Posterior vena cava (tissue), 2 donors: Measurements from ENCODE around the gene INO80D. TPM values are rescaled to one million over a fixed set of nuclear protein-coding genes. Genes with fewer than 3 reads are reported as not detected.
"Not testable (repeated sequence)": the region's sequence is repeated elsewhere in the genome, so short reads cannot be mapped to it uniquely, and the experiment has no call there.

Experiments
- DNase-seq: peaks from one replicate; pipeline ENCODE4 v3.0.0-alpha.2; 2020; ENCODE audit warnings: low spot score
- intact Hi-C, 2 donors: fragments of 100-400 bp; cut with DNase I; formaldehyde crosslinking; loops; one replicate each; pipeline versions ENCODE4 v1.14.1 to v1.14.2; 2022 to 2023
- total RNA-seq, 2 donors: library from RNA; stranded (reverse); fragmentation: NEBNext Ultra II Directional; extraction: Animal tissue kit (Norgen Biotek cat#: 25700); gene quantifications; one replicate each; pipeline ENCODE4 v1.2.1, GENCODE V29; 2021
- donor health status: DM: yes; HTN: yes; CAD: no.
- donor health status: DM: yes; HTN: yes; CAD: no.

The INO80D gene
- total RNA-seq, 2 donors from 2014 or later: 21.4 to 25.2 TPM

DNA sequence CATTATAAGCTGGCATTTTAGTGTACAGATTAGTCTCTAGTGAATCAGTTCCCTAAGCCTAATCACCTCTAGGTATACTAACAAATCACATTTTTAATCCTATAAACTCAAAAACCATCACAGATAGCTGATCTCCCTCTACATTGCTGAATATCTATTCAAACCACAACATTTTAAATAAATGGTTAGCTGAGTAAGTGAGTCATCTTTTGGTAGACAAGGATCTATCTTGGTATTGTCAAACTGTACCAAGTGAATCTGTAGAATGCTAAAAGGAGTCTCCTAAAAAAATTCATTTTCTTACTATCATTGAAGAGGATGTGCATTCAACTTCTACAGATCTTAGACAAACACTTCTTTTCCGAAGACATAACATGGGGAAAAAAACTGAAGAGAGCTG is 40.7 kb downstream of the INO80D start:
- intact Hi-C loops: no loop called here
- DNase-seq: no peak

DNA sequence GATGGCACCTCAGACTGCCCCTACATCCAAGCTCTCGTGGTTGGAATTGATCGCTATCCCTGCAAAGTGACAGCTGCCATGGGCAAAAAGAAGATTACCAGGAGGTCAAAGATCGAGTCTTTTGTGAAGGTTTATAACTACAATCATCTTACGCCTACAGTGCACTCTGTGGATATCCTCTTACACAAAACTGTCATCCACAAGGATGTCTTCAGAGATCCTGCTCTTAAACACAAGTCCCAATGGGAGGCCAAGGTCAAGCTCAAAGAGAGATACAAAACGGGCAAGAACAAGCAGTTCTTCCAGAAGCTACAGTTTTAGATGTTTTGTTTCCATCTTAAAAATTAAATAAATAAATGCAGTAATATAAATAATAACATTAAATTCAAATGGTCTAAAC is 45.4 kb downstream of the INO80D start:
- DNase-seq: no peak
- intact Hi-C loops: no loop called here

DNA sequence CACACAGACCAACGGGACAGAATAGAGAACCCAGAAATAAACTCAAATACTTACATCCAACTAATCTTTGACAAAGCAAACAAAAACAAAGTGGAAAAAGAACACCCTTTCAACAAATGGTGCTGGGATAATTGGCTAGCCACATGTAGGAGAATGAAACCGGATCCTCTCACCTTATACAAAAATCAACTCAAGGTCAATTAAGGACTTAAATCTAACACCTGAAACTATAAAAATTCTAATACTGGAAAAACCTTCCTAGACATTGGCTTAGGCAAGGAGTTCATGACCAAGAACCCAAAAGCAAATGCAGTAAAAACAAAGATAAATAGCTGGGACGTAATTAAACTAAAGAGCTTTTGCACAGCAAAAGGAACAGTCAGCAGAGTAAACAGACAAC is 50.6 kb downstream of the INO80D start:
- DNase-seq, intact Hi-C loops: not testable (repeated sequence)

DNA sequence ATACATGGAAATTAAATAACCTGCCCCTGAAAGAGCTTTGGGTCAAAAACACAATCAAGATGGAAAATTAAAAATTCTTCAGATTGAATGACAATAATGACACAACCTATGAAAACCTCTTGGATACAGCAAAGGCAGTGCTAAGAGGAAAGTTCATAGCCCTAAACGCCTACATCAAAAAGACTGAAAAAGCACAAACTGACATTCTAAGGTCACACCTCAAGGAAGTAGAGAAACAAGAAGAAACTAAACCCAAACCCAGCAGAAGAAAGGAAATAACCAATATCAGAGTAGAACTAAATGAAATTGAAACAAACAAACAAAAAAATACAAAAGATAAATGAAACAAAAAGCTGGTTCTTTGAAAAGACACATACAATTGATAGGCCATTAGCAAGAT is 52.5 kb downstream of the INO80D start:
- DNase-seq, intact Hi-C loops: not testable (repeated sequence)

DNA sequence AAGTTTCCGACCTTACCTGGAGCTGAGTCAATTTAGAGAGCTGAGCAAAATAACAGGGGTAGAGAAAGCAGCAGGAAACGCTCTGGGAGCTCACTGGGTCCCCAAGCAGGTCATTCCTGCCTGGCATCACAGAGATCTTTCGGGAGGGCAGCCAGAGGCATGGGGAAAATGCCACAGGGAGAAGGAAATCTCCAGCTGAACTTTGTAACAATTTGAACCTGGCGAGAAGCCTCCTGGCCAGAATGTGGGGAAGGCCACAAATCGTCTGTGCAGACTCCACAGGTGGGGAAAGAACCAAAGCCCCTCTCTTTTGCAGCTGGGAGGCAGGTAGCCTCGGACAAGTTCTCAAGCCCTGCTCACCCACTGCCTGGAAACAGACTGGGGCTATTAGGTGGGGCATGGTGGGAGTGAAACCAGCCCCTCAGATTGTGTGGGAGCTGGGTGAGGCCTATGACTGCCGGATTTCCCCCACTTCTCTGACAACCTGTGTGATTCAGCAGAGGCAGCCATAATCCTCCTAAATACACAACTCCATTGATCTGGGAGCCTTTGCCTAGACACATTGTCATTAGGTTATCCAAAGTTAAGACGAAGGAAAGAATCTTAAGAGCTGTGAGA is 53.9 kb downstream of the INO80D start:
- intact Hi-C loops: no loop called here
- DNase-seq: no peak

DNA sequence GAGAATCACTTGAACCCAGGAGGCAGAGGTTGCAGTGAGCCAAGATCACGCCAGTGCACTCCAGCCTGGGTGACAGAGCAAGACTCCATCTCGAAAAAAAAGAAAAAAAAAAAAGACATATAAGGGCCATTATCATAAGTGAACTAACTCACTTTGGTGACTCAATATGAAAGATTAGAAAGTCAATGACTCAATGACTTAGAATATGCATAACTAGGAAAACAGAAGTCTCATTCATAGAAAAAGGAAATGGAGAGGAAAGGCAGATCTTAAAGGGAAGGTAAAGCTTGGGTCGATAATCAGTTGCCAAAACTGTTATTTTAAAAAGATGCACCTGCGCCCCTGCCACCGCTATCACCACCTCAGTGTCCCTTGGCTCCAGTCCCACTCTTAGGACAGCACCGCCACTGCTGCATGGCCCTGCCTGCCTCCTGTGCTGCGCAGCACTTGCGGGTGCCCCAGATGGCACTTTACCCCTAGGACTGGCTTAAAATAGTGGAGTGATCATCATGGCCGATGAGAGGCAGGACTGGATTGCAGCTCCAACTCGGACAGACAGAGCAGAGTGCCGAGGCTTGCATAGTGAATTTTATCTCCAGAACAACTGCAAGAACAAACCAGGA is 54.7 kb downstream of the INO80D start:
- intact Hi-C loops: no loop called here
- no peak for DNase-seq

DNA sequence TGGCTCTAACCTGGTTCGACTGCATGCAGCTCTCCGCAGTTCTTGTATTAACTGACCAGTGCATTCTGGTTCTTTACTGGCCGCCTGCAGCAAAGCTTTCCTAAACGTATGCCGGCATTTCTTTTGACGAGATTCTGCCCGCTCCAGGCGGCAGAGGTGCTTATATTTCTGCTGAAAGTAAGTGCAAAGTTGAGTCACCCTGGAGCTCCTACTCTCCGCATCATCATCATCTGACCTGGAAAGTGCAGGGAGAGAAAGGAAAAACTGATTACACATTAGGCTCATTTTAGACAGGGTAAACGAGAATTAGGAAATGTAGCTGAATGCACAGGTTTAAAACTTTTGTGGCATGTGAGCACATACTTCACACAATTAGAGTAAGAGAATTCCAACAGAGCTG is 57.9 kb downstream of the INO80D start:
- intact Hi-C loops: no loop called here
- no peak for DNase-seq

DNA sequence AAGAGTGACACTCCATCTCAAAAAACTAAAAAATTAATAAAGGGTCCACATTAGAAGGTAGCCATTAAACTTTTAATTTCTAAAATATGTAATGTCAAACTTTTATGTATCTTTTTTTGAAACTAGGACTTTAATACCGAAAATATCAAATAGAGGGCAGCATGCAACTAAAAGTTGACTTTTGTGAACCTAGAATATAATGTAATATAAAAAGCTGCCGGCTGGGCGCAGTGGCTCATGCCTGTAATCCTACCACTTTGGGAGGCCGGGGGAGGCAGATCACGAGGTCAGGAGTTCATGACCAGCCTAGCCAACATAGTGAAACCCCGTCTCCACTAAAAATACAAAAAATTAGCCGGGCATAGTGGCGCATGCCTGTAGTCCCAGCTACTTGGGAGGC is 62.8 kb downstream of the INO80D start:
- intact Hi-C loops: no loop called here

DNA sequence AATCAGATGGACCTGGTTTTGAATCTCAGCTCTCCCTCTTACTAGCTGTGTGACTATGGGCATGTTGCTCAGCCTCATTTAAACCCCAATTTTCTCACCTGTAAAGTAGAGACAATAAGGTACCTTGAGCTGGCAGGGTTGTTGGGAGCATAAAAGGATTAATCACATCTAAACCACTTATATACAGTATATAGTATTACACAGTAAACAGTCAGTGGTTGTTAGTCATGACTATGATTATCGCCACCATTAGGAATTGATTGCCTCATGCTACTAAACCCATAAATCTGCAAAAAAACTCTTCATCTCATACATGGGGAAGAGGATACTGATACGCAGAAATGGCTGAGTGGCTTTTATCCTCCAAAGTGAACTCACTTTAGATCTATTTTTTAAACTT is 65.8 kb downstream of the INO80D start:
- intact Hi-C loops: no loop called here
- no peak for DNase-seq

More for the DNA sequence above, 62.8 kb downstream of the INO80D start:
- DNase-seq: no peak

DNA sequence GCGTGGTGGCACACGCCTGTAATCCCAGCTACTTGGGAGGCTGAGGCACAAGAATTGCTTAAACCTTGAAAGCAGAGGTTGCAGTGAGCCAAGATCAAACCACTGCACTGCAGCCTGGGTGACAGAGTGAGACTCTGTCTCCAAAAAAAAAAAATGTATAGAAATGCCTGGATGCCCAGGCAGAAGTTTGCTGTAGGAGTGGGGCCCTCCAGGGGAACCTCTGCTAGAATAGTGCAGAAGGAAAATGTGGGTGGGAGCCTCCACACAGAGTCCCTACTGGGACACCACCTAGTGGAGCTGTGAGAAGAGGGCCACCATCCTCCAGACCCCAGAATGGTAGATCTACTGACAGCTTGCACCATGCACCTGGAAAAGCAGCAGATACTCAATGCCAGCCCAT is 70.2 kb downstream of the INO80D start:
- DNase-seq, intact Hi-C loops: not testable (repeated sequence)

DNA sequence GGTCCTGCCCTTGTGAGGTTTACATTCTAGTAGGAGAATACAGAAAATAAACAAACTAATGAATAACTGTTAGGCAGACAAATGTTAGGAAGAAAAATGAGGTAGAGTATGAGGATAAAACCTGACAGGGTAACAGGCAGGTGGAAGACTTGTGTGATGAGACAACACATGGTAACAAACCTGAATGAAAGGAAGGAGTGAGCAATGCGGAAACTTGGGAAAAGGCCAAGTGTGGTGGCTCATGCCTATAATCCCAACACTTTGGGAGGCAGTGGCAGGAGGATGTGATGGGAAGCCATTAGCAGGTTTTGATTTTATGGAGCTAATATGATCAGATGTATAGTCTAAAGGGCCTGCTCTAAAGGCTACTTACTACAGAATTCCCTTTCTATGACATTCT is 74.2 kb downstream of the INO80D start:
- intact Hi-C loops: no loop called here
- no peak for DNase-seq

DNA sequence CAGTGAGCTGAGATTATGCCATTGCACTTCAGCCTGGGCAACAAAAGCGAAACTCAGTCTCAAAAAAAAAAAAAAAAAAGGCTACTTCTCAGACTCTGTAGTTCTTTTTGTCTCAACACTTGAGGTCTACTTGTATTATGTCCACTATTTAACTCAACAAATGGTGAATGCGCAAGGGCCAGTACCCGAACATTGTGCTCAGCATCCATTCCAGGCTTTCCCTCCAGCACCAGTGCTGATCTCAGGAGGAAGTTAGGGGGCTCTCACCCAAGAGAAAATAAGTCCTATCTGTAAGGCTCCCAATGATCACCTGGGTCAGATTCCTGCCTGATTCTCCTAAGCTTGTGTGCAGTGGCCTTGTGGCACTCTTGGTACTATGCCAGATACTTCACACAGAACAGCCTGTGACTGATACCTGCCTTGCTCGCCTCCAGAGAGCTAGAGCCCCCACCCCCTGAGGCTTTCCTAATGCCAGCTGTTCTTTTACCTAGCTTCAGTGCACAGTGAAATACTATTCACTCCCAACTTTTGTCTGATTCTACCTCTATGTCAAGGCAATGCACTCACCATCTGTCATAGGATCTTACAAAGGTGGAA is 74.9 kb downstream of the INO80D start:
- intact Hi-C loops: no loop called here
- DNase-seq: no peak

DNA sequence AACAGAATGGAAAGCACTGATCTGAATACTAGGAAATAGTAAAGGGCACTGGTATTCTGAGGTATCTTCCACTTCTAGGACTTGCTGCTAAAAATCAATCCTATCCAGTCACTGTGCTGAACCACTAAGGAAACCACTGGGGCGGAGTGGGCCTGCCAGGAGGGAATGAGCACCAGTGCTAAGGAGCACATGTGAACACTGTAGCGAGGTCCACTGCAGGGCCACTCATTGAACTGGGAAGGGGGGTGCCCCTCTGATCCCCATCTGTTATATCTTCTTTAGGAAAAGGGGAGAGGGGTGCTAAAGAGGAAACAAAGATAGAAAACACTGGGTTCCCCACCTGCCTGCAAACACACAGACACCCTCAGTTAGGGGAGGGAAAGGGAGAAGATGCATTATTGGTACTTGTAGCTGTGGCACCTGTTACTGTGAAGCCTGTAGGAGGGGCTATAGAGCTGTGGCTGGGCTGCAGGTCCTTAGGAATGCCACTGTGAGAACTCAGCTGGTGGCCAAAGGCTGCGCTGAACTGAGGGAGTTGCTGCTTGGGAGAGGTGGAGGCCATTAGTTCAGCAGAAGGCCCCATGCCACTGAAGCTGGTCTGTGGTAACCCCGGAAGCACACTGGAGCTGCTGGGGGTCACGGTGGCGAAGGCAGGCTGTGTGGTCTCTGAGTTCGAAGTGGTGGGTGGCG is 81.8 kb downstream of the INO80D start:
- no peak for DNase-seq
- intact Hi-C loops: no loop called here

DNA sequence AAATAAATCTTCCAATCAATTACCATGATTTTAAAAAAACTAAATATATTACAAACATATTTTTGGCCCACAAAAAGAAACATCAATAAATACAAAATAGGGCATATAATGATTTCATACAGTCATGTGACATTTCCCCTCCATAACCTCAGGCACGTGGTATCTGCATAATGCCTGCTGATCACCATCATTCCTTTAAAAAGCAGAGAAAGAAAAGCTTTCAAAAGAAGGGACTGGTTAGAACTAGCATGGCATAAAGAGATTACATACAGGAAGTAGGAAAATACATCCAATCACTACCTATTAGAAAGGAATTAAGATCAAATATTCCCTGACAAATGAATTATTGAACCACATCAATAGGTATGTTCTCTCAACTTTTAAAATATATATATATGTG is 83.5 kb downstream of the INO80D start:
- intact Hi-C loops: no loop called here

DNA sequence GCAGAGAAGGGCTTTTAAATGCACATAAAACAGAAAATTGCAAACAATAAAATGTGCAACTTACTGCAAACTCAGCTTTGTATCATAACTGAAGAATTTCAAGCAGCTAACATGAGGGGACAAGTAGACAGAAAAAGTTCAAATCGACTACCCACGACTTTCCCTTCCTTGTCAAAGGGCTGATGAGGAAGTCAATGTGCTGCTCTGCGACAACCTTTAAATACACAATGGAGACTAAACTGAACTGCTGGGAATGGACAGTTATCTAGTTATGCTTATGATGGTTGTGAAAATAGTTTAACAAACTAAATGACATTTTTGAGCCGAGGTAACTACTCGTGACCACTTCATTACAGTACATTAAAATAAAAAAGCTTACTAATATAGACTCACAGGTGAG is 84.1 kb downstream of the INO80D start:
- DNase-seq: no peak
- intact Hi-C loops: no loop called here

More for the DNA sequence above, 83.5 kb downstream of the INO80D start:
- DNase-seq: no peak

DNA sequence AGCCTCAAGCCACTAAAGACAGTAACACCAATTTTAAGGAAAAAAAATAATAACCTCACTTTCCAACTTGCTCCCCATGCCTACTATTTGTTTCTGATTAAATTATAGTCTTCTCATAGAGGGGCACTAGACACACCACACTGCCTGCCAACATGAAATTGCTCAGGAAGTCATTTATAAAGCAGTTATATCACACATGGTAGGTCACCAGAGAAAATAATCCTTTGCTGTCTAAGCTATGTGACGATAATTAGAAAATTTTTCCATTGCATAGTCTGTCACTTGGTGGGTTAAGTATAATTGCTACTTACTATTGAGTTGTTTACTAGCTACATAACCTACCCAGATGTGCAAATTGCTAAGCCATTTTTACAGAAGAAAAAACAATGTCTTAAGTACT is 85.2 kb downstream of the INO80D start:
- no peak for DNase-seq
- intact Hi-C loops: no loop called here

DNA sequence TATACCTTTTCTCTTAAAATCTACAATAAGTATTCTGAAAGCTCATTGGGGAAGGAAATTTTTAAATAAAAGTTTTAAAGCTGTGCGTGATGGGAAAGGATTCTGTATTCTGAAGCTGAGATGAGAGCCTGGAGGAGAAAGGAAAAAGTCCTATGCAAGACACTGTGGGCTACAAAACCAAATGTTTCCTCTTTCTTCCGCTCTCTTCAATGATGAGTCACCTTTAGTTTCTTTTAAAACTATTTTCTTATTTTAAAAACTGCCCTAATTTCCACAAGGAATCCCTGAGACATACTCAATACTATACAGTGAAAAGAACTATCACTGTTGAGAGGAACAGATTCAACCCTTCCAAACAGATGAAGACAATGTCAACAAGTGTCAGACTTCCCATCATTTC is 87.4 kb downstream of the INO80D start:
- intact Hi-C loops: no loop called here
- no peak for DNase-seq

DNA sequence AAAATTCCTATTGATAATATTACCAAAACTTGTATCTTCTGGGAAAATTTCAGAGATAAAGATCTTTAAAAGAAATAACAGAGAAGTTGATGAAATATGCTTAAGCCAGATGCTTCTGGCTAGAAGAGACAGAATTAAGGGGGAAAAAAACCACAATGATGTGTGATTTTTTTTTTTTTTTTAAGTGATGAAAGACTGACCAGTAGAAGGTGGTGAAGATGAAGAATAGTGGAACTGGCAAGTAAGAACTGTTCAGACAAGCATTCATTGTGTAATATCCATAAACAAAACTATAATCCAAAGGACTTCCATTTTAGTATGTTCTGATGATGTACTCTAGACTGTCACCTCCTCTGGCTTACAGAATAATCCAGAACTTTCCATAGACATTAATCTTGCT is 89.8 kb downstream of the INO80D start:
- no peak for DNase-seq
- intact Hi-C loops: no loop called here

DNA sequence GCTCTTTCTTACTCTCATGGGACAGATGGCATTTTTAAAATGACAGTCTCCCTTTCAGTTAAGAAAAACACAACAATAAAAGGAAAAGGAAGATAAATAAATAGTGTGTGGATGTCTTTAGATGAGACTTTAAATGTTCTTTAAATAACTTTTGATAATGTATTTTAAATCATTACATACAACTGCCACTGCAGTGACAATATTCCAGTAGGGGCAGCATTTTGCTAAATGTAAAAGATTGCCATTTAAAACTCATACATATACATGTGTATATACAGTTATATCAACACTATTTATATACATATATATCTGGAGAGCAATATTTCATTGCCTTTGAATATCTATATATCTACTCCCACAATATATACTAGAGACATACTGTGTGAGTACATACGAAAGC is 90.7 kb downstream of the INO80D start:
- intact Hi-C loops: no loop called here
- DNase-seq: no peak

DNA sequence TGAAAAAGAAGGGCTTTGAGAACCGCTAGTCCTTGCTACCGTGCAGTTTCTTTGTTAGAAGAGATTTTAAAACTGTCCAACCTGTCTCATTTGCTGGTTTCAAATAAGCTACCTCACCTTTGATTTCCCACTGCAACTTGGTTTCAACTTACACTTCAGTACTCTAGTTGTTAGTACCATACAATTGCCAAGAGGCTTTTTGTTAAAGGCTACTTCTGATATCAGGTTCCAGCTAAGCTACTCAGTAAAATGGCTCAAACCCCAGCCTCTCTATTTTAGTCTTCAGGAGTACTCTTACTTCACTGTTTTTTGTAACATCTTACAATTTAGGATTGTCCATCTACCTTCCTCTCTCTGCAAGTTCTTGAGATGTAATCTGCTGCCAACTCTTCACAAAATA is 91.6 kb downstream of the INO80D start:
- intact Hi-C loops: no loop called here
- no peak for DNase-seq

DNA sequence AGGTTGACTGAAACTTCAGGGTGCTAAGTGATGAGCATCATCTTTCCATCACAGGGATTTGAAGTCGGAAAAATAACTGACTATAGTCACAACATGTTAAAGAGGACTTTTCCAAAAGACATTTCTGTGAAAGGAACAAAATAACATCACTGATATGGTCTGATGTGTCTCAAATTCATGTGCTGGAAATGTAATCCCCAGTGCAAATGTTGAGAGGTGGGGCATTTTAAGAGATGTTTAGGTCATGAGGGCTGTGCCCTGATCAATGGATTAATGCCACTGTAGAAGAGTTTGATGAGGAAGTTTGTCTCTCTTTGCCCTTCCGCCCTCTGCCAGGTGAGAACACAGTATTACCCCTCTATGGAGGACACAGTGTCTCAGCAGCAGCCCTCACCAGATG is 95.9 kb downstream of the INO80D start:
- intact Hi-C loops: no loop called here
- no peak for DNase-seq
